ENCODE data around the gene MAPRE2.

The MAPRE2 gene

GRCh38 chr18:35040988-35041814, at the start of gene MAPRE2:
MAPRE2 (plus strand) TSS chr18:35041413; CDS start chr18:35041540, 127 bp downstream.
- DNase-seq (ENCODE audit: low read depth): peak; percentile 82

- DNase-seq (ENCODE audit: low read depth): no peak
Measured at GRCh38 chr18:34991561-34991960, 49.7 kb upstream of the MAPRE2 start.

- DNase-seq (ENCODE audit: low read depth): no peak
Measured at GRCh38 chr18:34993289-34993688, 47.9 kb upstream of the MAPRE2 start.

GRCh38 chr18:34995746-34996145, 45.5 kb upstream of the MAPRE2 start:
- no peak for DNase-seq (ENCODE audit: low read depth)

GRCh38 chr18:34998661-34999060, 42.6 kb upstream of the MAPRE2 start:
- no peak for DNase-seq (ENCODE audit: low read depth)

GRCh38 chr18:34999756-35000289, 41.4 kb upstream of the MAPRE2 start:
- DNase-seq (ENCODE audit: low read depth): no peak

GRCh38 chr18:35000457-35000856, 40.8 kb upstream of the MAPRE2 start:
- DNase-seq (ENCODE audit: low read depth): no peak

- no peak for DNase-seq (ENCODE audit: low read depth)
Measured at GRCh38 chr18:35002120-35002519, 39.1 kb upstream of the MAPRE2 start.

- DNase-seq (ENCODE audit: low read depth): no peak
Measured at GRCh38 chr18:35005963-35006577, 35.1 kb upstream of the MAPRE2 start.

GRCh38 chr18:35010156-35010555, 31.1 kb upstream of the MAPRE2 start:
- no peak for DNase-seq (ENCODE audit: low read depth)

GRCh38 chr18:35010993-35011392, 30.2 kb upstream of the MAPRE2 start:
- DNase-seq (ENCODE audit: low read depth): no peak

GRCh38 chr18:35019933-35020332, 21.3 kb upstream of the MAPRE2 start:
- no peak for DNase-seq (ENCODE audit: low read depth)

- no peak for DNase-seq (ENCODE audit: low read depth)
Measured at GRCh38 chr18:35022426-35023001, 18.7 kb upstream of the MAPRE2 start.

GRCh38 chr18:35024196-35024595, 17.0 kb upstream of the MAPRE2 start:
- no peak for DNase-seq (ENCODE audit: low read depth)

GRCh38 chr18:35024965-35025364, 16.2 kb upstream of the MAPRE2 start:
- DNase-seq (ENCODE audit: low read depth): no peak

- DNase-seq (ENCODE audit: low read depth): no peak
Measured at GRCh38 chr18:35026407-35027061, 14.7 kb upstream of the MAPRE2 start.

GRCh38 chr18:35027206-35027605, 14.0 kb upstream of the MAPRE2 start:
- no peak for DNase-seq (ENCODE audit: low read depth)

- no peak for DNase-seq (ENCODE audit: low read depth)
Measured at GRCh38 chr18:35028536-35028935, 12.7 kb upstream of the MAPRE2 start.

- no peak for DNase-seq (ENCODE audit: low read depth)
Measured at GRCh38 chr18:35029103-35029502, 12.1 kb upstream of the MAPRE2 start.

GRCh38 chr18:35029770-35030169, 11.4 kb upstream of the MAPRE2 start:
- DNase-seq (ENCODE audit: low read depth): no peak

GRCh38 chr18:35030277-35030989, 10.8 kb upstream of the MAPRE2 start:
- DNase-seq (ENCODE audit: low read depth): no peak

GRCh38 chr18:35032113-35032512, 9.1 kb upstream of the MAPRE2 start:
- no peak for DNase-seq (ENCODE audit: low read depth)

Data from HS-27A (cell line).